ENCODE results near the gene ZNF716.

DNA sequence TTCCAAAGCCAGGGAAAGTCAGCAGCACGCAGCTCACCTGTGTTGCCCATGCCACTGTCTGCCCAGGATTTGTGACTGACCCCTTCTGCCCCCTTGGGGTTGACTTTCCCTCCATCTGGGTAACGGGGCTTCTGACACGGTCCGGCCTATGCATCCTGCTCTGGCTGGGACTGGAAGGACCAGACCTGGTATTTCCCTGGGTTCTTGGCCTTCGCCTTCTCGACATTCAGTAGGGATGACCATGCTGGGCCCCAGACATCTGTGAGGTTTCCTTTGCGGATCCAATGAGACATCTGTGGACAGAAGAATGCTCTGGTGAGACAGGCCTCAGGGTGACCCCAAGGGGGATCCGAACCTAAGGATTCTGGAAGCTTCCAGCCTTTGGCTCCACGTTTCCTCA is 34.2 kb upstream of the ZNF716 start:
- TF ChIP-seq POLR2A (IDR thresholded peaks at IDR 0.05), result no peak
- TF ChIP-seq, protein P1, sequence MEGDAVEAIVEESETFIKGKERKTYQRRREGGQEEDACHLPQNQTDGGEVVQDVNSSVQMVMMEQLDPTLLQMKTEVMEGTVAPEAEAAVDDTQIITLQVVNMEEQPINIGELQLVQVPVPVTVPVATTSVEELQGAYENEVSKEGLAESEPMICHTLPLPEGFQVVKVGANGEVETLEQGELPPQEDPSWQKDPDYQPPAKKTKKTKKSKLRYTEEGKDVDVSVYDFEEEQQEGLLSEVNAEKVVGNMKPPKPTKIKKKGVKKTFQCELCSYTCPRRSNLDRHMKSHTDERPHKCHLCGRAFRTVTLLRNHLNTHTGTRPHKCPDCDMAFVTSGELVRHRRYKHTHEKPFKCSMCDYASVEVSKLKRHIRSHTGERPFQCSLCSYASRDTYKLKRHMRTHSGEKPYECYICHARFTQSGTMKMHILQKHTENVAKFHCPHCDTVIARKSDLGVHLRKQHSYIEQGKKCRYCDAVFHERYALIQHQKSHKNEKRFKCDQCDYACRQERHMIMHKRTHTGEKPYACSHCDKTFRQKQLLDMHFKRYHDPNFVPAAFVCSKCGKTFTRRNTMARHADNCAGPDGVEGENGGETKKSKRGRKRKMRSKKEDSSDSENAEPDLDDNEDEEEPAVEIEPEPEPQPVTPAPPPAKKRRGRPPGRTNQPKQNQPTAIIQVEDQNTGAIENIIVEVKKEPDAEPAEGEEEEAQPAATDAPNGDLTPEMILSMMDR (IDR thresholded peaks at IDR 0.05), result no peak

All from heart left ventricle (tissue), 13 donors.